GM23248 (cell line): ENCODE results near the gene ATF3. TPM values are rescaled to one million over a fixed set of nuclear protein-coding genes. Genes with fewer than 3 reads are reported as not detected.
"Not testable (repeated sequence)": the region's sequence is repeated elsewhere in the genome, so short reads cannot be mapped to it uniquely, and the experiment has no call there.

Experiments used
- DNase-seq: peaks from one replicate; pipeline ENCODE4 v3.0.0-alpha.2; 2015
- H2AFZ ChIP-seq: fragments of 200-600 bp; sonication (generic); 2 replicates; pipeline ENCODE4 v1.6.1; 2016; ENCODE audit warnings: antibody characterized with exemption
- H3F3A ChIP-seq: fragments of 200-600 bp; sonication (generic); 2 replicates; pipeline ENCODE4 v1.6.1; 2016; ENCODE audit warnings: mild to moderate bottlenecking, antibody characterized with exemption, mixed run types; ENCODE audit not compliant: insufficient read depth
- H3K27ac ChIP-seq: fragments of 200-600 bp; sonication (generic); 2 replicates; pipeline ENCODE4 v1.5.1; 2016; ENCODE audit warnings: mild to moderate bottlenecking
- H3K27me3 ChIP-seq: fragments of 200-600 bp; sonication (generic); replicated peaks from 2 replicates; pipeline ENCODE4 v1.6.1; 2016; ENCODE audit warnings: mild to moderate bottlenecking; ENCODE audit not compliant: insufficient read depth
- H3K36me3 ChIP-seq: fragments of 200-600 bp; sonication (generic); 2 replicates; pipeline ENCODE4 v1.6.1; 2016; ENCODE audit warnings: low read depth, mild to moderate bottlenecking
- H3K4me1 ChIP-seq: fragments of 200-600 bp; sonication (generic); 2 replicates; pipeline ENCODE4 v1.6.1; 2016; ENCODE audit warnings: mild to moderate bottlenecking; ENCODE audit not compliant: insufficient read depth
- H3K4me2 ChIP-seq: fragments of 200-600 bp; sonication (generic); one replicate; pipeline ENCODE4 v1.6.1; 2016; ENCODE audit warnings: mild to moderate bottlenecking; ENCODE audit not compliant: unreplicated experiment
- H3K4me3 ChIP-seq: fragments of 200-600 bp; sonication (generic); 2 replicates; pipeline ENCODE4 v1.5.1; 2016; ENCODE audit warnings: mild to moderate bottlenecking
- H3K79me2 ChIP-seq: fragments of 200-600 bp; sonication (generic); 2 replicates; pipeline ENCODE4 v1.6.1; 2016; ENCODE audit warnings: mild to moderate bottlenecking; ENCODE audit not compliant: insufficient read depth
- H3K9ac ChIP-seq: fragments of 200-600 bp; sonication (generic); 2 replicates; pipeline ENCODE4 v1.6.1; 2016; ENCODE audit warnings: mild to moderate bottlenecking
- H3K9me2 ChIP-seq: fragments of 200-600 bp; sonication (generic); 2 replicates; pipeline ENCODE4 v1.6.1; 2016; ENCODE audit warnings: mixed run types, mild to moderate bottlenecking, moderate library complexity; ENCODE audit not compliant: insufficient read depth
- H3K9me3 ChIP-seq: fragments of 200-600 bp; sonication (generic); one replicate; pipeline ENCODE4 v1.6.1; 2017; ENCODE audit warnings: low read depth
- H4K20me1 ChIP-seq: fragments of 200-600 bp; sonication (generic); 2 replicates; pipeline ENCODE4 v1.6.0; 2016; ENCODE audit not compliant: insufficient read depth
- EZH2 ChIP-seq: fragments of 200-600 bp; sonication (generic); IDR thresholded peaks from 2 replicates; pipeline ENCODE4 v1.6.1; 2018; ENCODE audit warnings: antibody characterized with exemption, mild to moderate bottlenecking; ENCODE audit not compliant: insufficient read depth, poor library complexity, severe bottlenecking
- EZH2phosphoT487 ChIP-seq: fragments of 200-600 bp; sonication (generic); IDR thresholded peaks from 2 replicates; pipeline ENCODE4 v1.6.1; 2018; ENCODE audit warnings: antibody characterized with exemption, moderate library complexity, mild to moderate bottlenecking, low read depth; ENCODE audit not compliant: insufficient read depth
- WGBS, 2 experiments: methylation state at CpG; one replicate each; pipeline ENCODE4 v1.1.6; 2015 to 2017; ENCODE audit warnings: low lambda C conversion rate in 2 of 2, low coverage in 1 of 2; ENCODE audit errors: missing lambda C conversion rate in 2 of 2; 5-methylcytosine and 5-hydroxymethylcytosine counted together
- in situ Hi-C: fragments of 300-500 bp; cut with MboI; formaldehyde crosslinking; loops from 2 replicates; pipeline ENCODE4 v1.15.0; 2020
- polyA plus RNA-seq: library from polyadenylated mRNA; unstranded; fragments of >200 nt; fragmentation: Nextera tagmentation; extraction: Ambion mirVana; gene quantifications from 2 replicates; pipeline ENCODE4 v1.2.1, GENCODE V29; 2016
- total RNA-seq: library from RNA; depleted of rRNA; stranded (reverse); fragments of >200 nt; shearing (Covaris generic); gene quantifications from 2 replicates; pipeline ENCODE4 v1.2.3, GENCODE V29; 2014

ATF3 gene
- total and polyA plus RNA-seq, 2 experiments from 2014 or later: 0.86 to 1.7 TPM

DNA sequence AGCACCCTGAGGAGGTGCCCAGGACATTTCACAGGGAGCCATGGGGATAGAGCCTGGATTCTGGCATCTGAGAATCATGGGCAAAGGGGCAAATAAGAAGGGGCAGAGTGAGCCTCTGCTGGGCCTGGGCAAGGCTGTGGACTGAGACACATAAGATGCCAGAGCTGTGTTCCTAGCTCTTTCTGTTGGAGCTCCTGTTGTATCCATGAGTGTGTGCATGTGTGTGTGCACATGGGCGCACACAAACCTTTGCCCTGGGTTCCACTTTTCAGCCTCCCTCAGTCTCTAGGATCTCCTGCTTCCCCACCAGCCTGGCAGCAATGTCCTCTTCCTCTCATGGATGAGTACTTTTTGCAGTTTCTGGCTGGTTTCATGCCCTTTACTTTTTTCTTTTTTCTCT, 44.0 kb downstream of the ATF3 start:
- no peak overlapping the region for H3K27ac ChIP-seq
- no peak overlapping the region for H3K9ac ChIP-seq
- H4K20me1 ChIP-seq: no peaks in the 10 kb centered on the region
- H2AFZ ChIP-seq: no peak overlapping the region
- H3K9me2 ChIP-seq: no peaks in the 10 kb centered on the region
- DNase-seq: no peak
- 95 to 100% methylated on average over 1 of the region's 1 CpG for WGBS, 2 experiments
- no peak overlapping the region for H3K4me2 ChIP-seq
- H3K9me3 ChIP-seq: no peaks in the 10 kb centered on the region
- H3K4me3 ChIP-seq: no peak overlapping the region
- no peaks in the 10 kb centered on the region for H3K27me3 ChIP-seq
- TF ChIP-seq EZH2 (no peak), EZH2phosphoT487 (no peak)
- H3K4me1 ChIP-seq: peaks cover 20% of the 10 kb centered on the region
- H3F3A ChIP-seq: peaks cover 15% of the 10 kb centered on the region
- no peaks in the 10 kb centered on the region for H3K79me2 ChIP-seq
- in situ Hi-C loops: loop anchor here (25.0 kb wide), 1 partner anchor 335 kb away; no protein-coding TSS in a partner anchor
- H3K36me3 ChIP-seq: no peaks in the 10 kb centered on the region

DNA sequence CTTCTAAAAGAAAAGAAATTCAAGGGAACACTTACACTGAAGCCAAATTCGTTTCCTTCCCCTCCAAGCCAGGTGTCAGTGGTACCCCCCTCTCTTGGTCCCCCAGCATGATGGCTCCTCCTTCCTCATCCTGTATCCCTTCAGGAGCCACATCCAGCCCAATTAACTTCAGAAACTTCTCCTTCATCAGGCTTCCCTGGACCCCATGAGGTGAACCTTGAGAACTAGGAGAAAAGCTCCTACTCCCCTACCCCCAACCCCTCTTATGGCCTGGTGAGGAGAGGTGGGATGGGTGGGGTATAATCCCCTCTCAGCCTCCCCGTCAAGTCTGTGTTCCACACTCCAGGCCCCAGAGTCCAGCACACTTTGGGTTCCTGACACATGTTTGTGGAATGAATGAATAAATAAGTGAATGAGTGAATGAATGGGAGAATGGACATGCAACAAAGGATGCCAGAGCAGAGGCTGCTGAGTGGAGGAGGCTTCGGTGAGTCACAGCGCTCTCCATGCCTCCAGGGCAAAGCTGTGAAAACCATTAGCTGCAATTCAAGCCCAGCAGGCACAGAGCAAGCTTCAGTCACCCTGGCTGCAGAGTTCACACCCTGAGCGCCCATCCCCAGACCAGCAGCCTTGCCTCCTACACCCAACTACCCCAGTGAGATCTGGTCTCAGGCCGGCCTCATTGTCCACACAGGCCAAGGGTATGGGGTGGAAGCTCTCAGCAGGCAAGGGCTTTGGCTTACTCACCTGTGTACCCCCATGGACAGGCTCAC, 47.3 kb downstream of the ATF3 start:
- 49 to 56% methylated on average over 6 of the region's 6 CpGs for WGBS, 2 experiments
- in situ Hi-C loops: loop anchor here (25.0 kb wide), 1 partner anchor 331 kb away; no protein-coding TSS in a partner anchor
- Histone ChIP-seq H3K36me3 (no peaks in the 10 kb centered on the region), H3K27ac (no peak overlapping the region), H3K9ac (no peak overlapping the region), H3K4me2 (peak overlapping the region; percentile 4), H3K27me3 (0 out of 2 replicates have a peak, but pooled peaks cover 7% of the 10 kb centered on the region), H3K79me2 (no peaks in the 10 kb centered on the region), H3K4me3 (no peak overlapping the region), H3F3A (peaks cover 15% of the 10 kb centered on the region), H3K9me3 (no peaks in the 10 kb centered on the region), H4K20me1 (no peaks in the 10 kb centered on the region), H3K4me1 (peaks cover 20% of the 10 kb centered on the region), H2AFZ (no peak overlapping the region), H3K9me2 (no peaks in the 10 kb centered on the region)
- TF ChIP-seq EZH2 (no peak), EZH2phosphoT487 (no peak)
- DNase-seq: peak; percentile 91

DNA sequence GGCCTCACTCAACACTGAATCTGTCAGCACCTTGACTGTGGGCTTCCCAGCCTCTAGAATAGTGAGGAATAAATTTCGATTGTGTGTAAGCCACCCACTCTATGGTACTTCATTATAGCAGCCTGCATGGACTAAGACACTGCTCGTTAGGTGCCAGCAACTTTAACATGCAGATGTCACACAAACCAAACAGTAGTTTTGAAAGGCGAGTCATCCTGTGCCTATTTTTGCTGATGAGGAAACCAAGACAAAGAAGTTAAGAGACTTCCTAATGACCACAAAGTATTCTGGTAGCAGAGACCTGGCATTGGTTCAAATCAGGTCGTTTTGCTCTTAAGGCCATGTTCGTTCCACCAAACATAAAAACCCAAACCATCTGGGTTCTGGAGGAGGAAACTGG, 48.2 kb downstream of the ATF3 start:
- in situ Hi-C loops: loop anchor here (25.0 kb wide), 1 partner anchor 331 kb away; no protein-coding TSS in a partner anchor
- Histone ChIP-seq H3K36me3 (no peaks in the 10 kb centered on the region), H2AFZ (no peak overlapping the region)

DNA sequence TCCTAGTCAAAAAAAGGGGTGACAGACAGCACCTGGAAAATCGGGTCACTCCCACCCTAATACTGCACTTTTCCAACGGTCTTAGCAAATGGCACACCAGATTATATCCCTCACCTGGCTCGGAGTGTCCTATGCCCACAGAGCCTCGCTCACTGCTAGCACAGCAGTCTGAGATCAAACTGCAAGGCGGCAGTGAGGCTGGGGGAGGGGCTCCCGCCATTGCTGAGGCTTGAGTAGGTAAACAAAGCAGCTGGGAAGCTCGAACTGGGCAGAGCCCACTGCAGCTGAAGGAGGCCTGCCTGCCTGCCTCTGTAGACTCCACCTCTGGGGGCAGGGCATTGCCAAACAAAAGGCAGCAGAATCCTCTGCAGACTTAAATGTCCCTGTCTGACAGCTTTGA, 49.7 kb downstream of the ATF3 start:
- not testable (repeated sequence) for DNase-seq, H3K9me3 ChIP-seq, H3K9me2 ChIP-seq, H2AFZ ChIP-seq, H3K36me3 ChIP-seq, H3K4me2 ChIP-seq, H3K27me3 ChIP-seq, H3K4me3 ChIP-seq, H4K20me1 ChIP-seq, H3K27ac ChIP-seq, H3F3A ChIP-seq, H3K9ac ChIP-seq, H3K79me2 ChIP-seq
- peaks cover 10% of the 10 kb centered on the region for H3K4me1 ChIP-seq
- in situ Hi-C loops: loop anchor here (25.0 kb wide), 1 partner anchor 329 kb away; no protein-coding TSS in a partner anchor
- 67 to 72% methylated on average over 7 of the region's 7 CpGs for WGBS, 2 experiments

More for the DNA sequence above, 48.2 kb downstream of the ATF3 start:
- Histone ChIP-seq H3K9me2 (no peaks in the 10 kb centered on the region), H3F3A (peaks cover 8% of the 10 kb centered on the region; the same call in 1 of the 2 replicates), H4K20me1 (no peaks in the 10 kb centered on the region), H3K79me2 (no peaks in the 10 kb centered on the region), H3K9me3 (no peaks in the 10 kb centered on the region), H3K9ac (no peak overlapping the region), H3K4me1 (peaks cover 12% of the 10 kb centered on the region), H3K27ac (no peak overlapping the region), H3K4me2 (no peak overlapping the region), H3K4me3 (no peak overlapping the region), H3K27me3 (0 out of 2 replicates have a peak, but pooled peaks cover 7% of the 10 kb centered on the region)
- WGBS, 2 experiments: 85 to 92% methylated on average over 5 of the region's 5 CpGs
- TF ChIP-seq EZH2phosphoT487 (no peak), EZH2 (no peak)
- peak; percentile 18 for DNase-seq
